Ovary (tissue), 10 donors: ENCODE results near the gene MDM2. TPM values are rescaled to one million over a fixed set of nuclear protein-coding genes. Genes with fewer than 3 reads are reported as not detected.

Experiments
- DNase-seq, 5 donors: peaks; one replicate each; pipeline ENCODE4 v3.0.0-alpha.2; 2019 to 2020
- H3K27ac ChIP-seq, 2 donors: fragments of 200-600 bp; one replicate each; pipeline versions ENCODE4 v1.5.1 to v1.8.0; 2019 to 2022
- H3K27me3 ChIP-seq: fragments of 200-600 bp; one replicate; pipeline ENCODE4 v1.8.0; 2022
- H3K36me3 ChIP-seq: fragments of 200-600 bp; sonication (generic); one replicate; pipeline ENCODE4 v1.5.1; 2019
- H3K4me1 ChIP-seq: one replicate; pipeline ENCODE4 v1.8.1; 2013; ENCODE audit warnings: mild to moderate bottlenecking, moderate library complexity; ENCODE audit not compliant: insufficient read depth
- H3K4me3 ChIP-seq: fragments of 200-600 bp; sonication (generic); one replicate; pipeline ENCODE4 v1.5.1; 2017
- H3K9me3 ChIP-seq, 2 donors: fragments of 200-600 bp in 1 of 2; sonication (generic) in 1 of 2; one replicate each; pipeline versions ENCODE4 v1.5.1 to v1.8.1; 2013 to 2019; ENCODE audit warnings: mild to moderate bottlenecking in 1 of 2, moderate library complexity in 1 of 2
- EP300 ChIP-seq: sonication (generic); formaldehyde crosslinking; IDR thresholded peaks from one replicate; pipeline ENCODE4 v1.6.1; 2017; ENCODE audit warnings: antibody characterized with exemption
- POLR2A ChIP-seq: fragments of 450-650 bp; IDR thresholded peaks from one replicate; pipeline ENCODE4 v1.6.1; 2017; ENCODE audit warnings: antibody characterized with exemption, mild to moderate bottlenecking, moderate library complexity
- WGBS, 3 donors: extraction: QIAGEN DNeasy Blood & Tissue Kit in 1 of 3; methylation state at CpG; one replicate each; pipeline versions ENCODE4 v1.1.5 to v1.1.7; 2013 to 2017; 5-methylcytosine and 5-hydroxymethylcytosine counted together
- intact Hi-C, 4 donors: fragments of 100-400 bp; cut with DNase I; formaldehyde crosslinking; loops; one replicate each; pipeline versions ENCODE4 v1.11.0 to v1.15.1; 2022 to 2023
- long read RNA-seq, 3 donors: library from polyadenylated mRNA in 2 of 3; unstranded in 2 of 3; transcript quantifications; one replicate each; pipeline ENCODE4 v2.0.0 and lab custom pipeline, GENCODE V29; 2021 to 2026
- polyA plus RNA-seq, 2 donors: library from polyadenylated mRNA; stranded (reverse); fragments of 200-250 nt in 1 of 2; fragments of 350-450 nt in 1 of 2; fragmentation: Illumina TruSeq in 1 of 2; extraction: RNeasy Lipid Tissue Mini Kit (QIAGEN cat#74804) in 1 of 2; gene quantifications; one replicate each; pipeline ENCODE4 v1.2.3, GENCODE V29; 2013 to 2014
- total RNA-seq, 7 donors: library from RNA; depleted of rRNA in 2 of 7; stranded (reverse); fragments of >200 nt in 2 of 7; fragmentation: NEBNext Ultra II Directional in 3 of 7; extraction: Animal tissue kit (Norgen Biotek cat#: 25700) in 3 of 7; gene quantifications; one replicate each; pipeline versions ENCODE4 v1.1.0 to v1.2.4, GENCODE V29; 2016 to 2023
- TF ChIP-seq, protein P1 (sequence below), 3 donors: fragments of 450-650 bp in 2 of 3; fragments of 200-600 bp in 1 of 3; IDR thresholded peaks; one replicate each; pipeline versions ENCODE4 v1.5.1 to v1.8.0; 2016 to 2022; ENCODE audit warnings: antibody characterized with exemption in 3 of 3, mild to moderate bottlenecking in 1 of 3
- donor health status: DM: no; HTN: no; CAD: no; lungs with moderate emphysema.
- donor health status: DM: no; HTN: no; CAD: no.
- donor health status: Bipolar disorder and iron deficiency.
- donor health status: DM: yes; HTN: yes; CAD: no.
- donor health status: DM: no; HTN: no; CAD: no.
- donor health status: DM: yes; HTN: yes; CAD: no.

The MDM2 gene
- total RNA-seq: 100 to 1,000 TPM in 1 of 7 donors, 10 to 100 TPM in 6; 56.3 to 101 (median 83.8) TPM
- 10 to 100 TPM; 14.1 to 50.4 TPM for polyA plus RNA-seq
- long read RNA-seq, donor 1, full-length matches to known transcripts: 6 of 19 reads
- long read RNA-seq, donor 1, partial matches to known transcripts: 7 of 19 reads
- long read RNA-seq, donor 1, other reads (novel, unspliced or antisense): 6 of 19 reads
- long read RNA-seq, donor 2, full-length matches to known transcripts: 14 of 26 reads
- long read RNA-seq, donor 2, partial matches to known transcripts: 12 of 26 reads
- long read RNA-seq, donor 2, other reads (novel, unspliced or antisense): 0 of 26 reads
- long read RNA-seq, donor 3, full-length matches to known transcripts: 6 of 10 reads
- long read RNA-seq, donor 3, partial matches to known transcripts: 1 of 10 reads
- long read RNA-seq, donor 3, other reads (novel, unspliced or antisense): 3 of 10 reads

GRCh38 chr12:68807576-68808387, at the start of gene MDM2:
Gene MDM2, plus strand, starts transcription at chr12:68808177. Its CDS starts 301 bp downstream, at chr12:68808478.
- Histone ChIP-seq H3K36me3 (no peaks in the 10 kb centered on the region), H3K9me3 (no peaks in the 10 kb centered on the region), H3K27ac (peak within 1 kb of the TSS; percentile 83), H3K4me1 (peaks cover 3% of the 10 kb centered on the region), H3K27me3 (no peaks in the 10 kb centered on the region), H3K4me3 (peak within 1 kb of the TSS; percentile 87)
- TF ChIP-seq EP300: no peak
- TF ChIP-seq, protein P1, sequence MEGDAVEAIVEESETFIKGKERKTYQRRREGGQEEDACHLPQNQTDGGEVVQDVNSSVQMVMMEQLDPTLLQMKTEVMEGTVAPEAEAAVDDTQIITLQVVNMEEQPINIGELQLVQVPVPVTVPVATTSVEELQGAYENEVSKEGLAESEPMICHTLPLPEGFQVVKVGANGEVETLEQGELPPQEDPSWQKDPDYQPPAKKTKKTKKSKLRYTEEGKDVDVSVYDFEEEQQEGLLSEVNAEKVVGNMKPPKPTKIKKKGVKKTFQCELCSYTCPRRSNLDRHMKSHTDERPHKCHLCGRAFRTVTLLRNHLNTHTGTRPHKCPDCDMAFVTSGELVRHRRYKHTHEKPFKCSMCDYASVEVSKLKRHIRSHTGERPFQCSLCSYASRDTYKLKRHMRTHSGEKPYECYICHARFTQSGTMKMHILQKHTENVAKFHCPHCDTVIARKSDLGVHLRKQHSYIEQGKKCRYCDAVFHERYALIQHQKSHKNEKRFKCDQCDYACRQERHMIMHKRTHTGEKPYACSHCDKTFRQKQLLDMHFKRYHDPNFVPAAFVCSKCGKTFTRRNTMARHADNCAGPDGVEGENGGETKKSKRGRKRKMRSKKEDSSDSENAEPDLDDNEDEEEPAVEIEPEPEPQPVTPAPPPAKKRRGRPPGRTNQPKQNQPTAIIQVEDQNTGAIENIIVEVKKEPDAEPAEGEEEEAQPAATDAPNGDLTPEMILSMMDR (IDR thresholded peaks at IDR 0.05): peak; percentile 86 to 95 (median 90)
- peak; percentile 87 for TF ChIP-seq POLR2A
- WGBS, 3 donors: 0 to 1% (median 0%) methylated on average over 67 to 72 of the region's 72 CpGs
- peak; percentile 92 to 96 (median 94) for DNase-seq
- intact Hi-C loops: loop anchor here in 1 of 4 donors (10.0 kb wide), 1 partner anchor 63 kb away; the partner anchor contains the start of gene SLC35E3

- intact Hi-C loops: no loop called here
- H3K27ac ChIP-seq: no peak overlapping the region
- no peaks in the 10 kb centered on the region for H3K9me3 ChIP-seq
- no peak overlapping the region for H3K4me3 ChIP-seq
- no peak for DNase-seq
- H3K36me3 ChIP-seq: no peaks in the 10 kb centered on the region
- no peaks in the 10 kb centered on the region for H3K27me3 ChIP-seq
- no peaks in the 10 kb centered on the region for H3K4me1 ChIP-seq
- 84 to 86% (median 85%) methylated on average over 5 of the region's 5 CpGs for WGBS, 3 donors
- TF ChIP-seq, protein P1 (IDR thresholded peaks at IDR 0.05): no peak
- no peak for TF ChIP-seq POLR2A
- no peak for TF ChIP-seq EP300
These were observed 48.1 kb upstream of the MDM2 start for GRCh38 chr12:68759852-68760251.

- TF ChIP-seq EP300: no peak
- TF ChIP-seq, protein P1 (IDR thresholded peaks at IDR 0.05): no peak
- TF ChIP-seq POLR2A: no peak
- no peaks in the 10 kb centered on the region for H3K9me3 ChIP-seq
- 94 to 99% (median 96%) methylated on average over 7 of the region's 7 CpGs for WGBS, 3 donors
- H3K27ac ChIP-seq: no peak overlapping the region
- H3K36me3 ChIP-seq: no peaks in the 10 kb centered on the region
- DNase-seq: no peak
- no peaks in the 10 kb centered on the region for H3K27me3 ChIP-seq
- H3K4me1 ChIP-seq: no peaks in the 10 kb centered on the region
- intact Hi-C loops: no loop called here
- H3K4me3 ChIP-seq: no peak overlapping the region
These were observed 47.1 kb upstream of the MDM2 start for GRCh38 chr12:68760806-68761441.

DNA sequence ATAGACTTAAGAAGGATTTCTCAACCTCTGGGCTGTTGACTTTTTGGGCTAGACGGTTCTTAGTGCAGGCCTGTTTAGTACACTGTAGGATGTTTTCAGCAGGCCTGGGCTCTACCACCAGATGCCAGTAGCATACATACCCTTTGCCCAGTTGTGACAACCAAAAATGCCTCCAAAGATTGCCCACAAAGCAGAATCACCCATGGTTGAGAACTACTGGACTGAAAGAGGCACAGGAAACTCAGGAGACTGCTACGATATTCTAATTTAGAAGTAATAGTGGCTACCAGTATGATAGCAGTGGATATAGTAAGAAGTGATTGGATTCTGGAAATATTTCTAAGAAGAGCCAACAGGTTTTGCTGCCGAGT, 46.5 kb upstream of the MDM2 start:
- no peak overlapping the region for H3K4me3 ChIP-seq
- TF ChIP-seq, protein P1 (IDR thresholded peaks at IDR 0.05): no peak
- TF ChIP-seq EP300 (no peak), POLR2A (no peak)
- intact Hi-C loops: no loop called here
- 90 to 93% (median 90%) methylated on average over 3 of the region's 3 CpGs for WGBS, 3 donors
- no peaks in the 10 kb centered on the region for H3K4me1 ChIP-seq
- DNase-seq: no peak
- no peaks in the 10 kb centered on the region for H3K36me3 ChIP-seq
- no peak overlapping the region for H3K27ac ChIP-seq
- no peaks in the 10 kb centered on the region for H3K9me3 ChIP-seq
- no peaks in the 10 kb centered on the region for H3K27me3 ChIP-seq
